PFSK-1 (cell line): ENCODE data around the gene ZNF668.

ENCODE experiments used
- FOXP2 ChIP-seq: optimal IDR thresholded peaks from 2 replicates; pipeline ENCODE3; 2011; ENCODE audit warnings: borderline replicate concordance, control low read depth, inconsistent platforms; ENCODE audit not compliant: insufficient read depth; ENCODE audit errors: extremely low read length, extremely low read depth
- POLR2AphosphoS5 ChIP-seq: IDR thresholded peaks from 2 replicates; pipeline ENCODE4 v1.6.1; 2012; ENCODE audit warnings: low read depth, mild to moderate bottlenecking, control low read depth, low read length, moderate library complexity
- REST ChIP-seq, 2 experiments: IDR thresholded peaks; 2 replicates each; pipeline versions ENCODE4 v1.6.1 to v1.8.0; 2011 to 2012; ENCODE audit warnings: low read depth in 2 of 2, low read length in 2 of 2, control low read depth in 1 of 2, inconsistent platforms in 1 of 2, mild to moderate bottlenecking in 1 of 2, moderate library complexity in 1 of 2; ENCODE audit not compliant: insufficient read depth in 1 of 2
- SIN3A ChIP-seq: IDR thresholded peaks from 2 replicates; pipeline ENCODE4 v1.6.1; 2012; ENCODE audit warnings: mild to moderate bottlenecking, low read length, moderate library complexity, borderline replicate concordance; ENCODE audit not compliant: insufficient read depth
- TAF1 ChIP-seq: IDR thresholded peaks from 2 replicates; pipeline ENCODE4 v1.6.1; 2012; ENCODE audit warnings: low read length, control low read depth, borderline replicate concordance; ENCODE audit not compliant: insufficient read depth

DNA sequence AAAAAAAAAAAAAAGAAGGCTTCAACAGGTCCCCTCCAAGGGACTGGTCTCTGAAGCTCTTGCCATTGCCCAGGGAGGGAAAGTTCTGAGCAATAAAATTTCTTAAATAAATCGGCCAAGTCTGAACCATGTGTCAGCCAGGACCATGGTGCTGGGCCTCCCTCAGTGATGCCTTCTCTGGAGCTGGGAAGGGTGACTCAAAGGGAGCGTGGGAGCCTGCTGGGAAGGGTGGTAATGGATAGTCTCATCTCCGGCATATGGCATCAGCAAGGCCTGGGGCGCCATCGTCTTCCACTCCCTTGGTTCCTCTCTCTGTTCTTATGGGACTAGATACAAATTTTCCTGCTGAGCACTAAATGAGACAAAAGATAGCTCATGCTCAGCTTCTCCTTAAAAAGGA lies 18.3 kb upstream of the ZNF668 start:
- TF ChIP-seq REST (IDR thresholded peaks at IDR 0.05; ENCODE audit: insufficient read depth in 1 of 2, low read depth in 2 of 2, low read length in 2 of 2) (no peak), TAF1 (no peak), POLR2AphosphoS5 (no peak), SIN3A (no peak), FOXP2 (no peak)
